Type B pancreatic cell (in vitro differentiated cells): ENCODE measurements around the gene PRKCA. TPM values are rescaled to one million over a fixed set of nuclear protein-coding genes. Genes with fewer than 3 reads are reported as not detected.

Experiments used
- DNase-seq: peaks from one replicate; pipeline ENCODE4 v3.0.0; 2021; ENCODE audit warnings: mixed read lengths; ENCODE audit not compliant: unreplicated experiment; ENCODE audit errors: extremely low spot score
- H3K27ac Mint-ChIP-seq: 2 replicates; pipeline ENCODE4 v1.8.0; 2021; ENCODE audit warnings: mild to moderate bottlenecking, mixed read lengths
- H3K27me3 Mint-ChIP-seq: 2 replicates; pipeline ENCODE4 v1.8.0; 2021; ENCODE audit warnings: mixed read lengths
- H3K36me3 Mint-ChIP-seq: 2 replicates; pipeline ENCODE4 v1.8.0; 2021; ENCODE audit warnings: mixed read lengths
- H3K4me1 Mint-ChIP-seq: one replicate; pipeline ENCODE4 v1.8.0; 2021; ENCODE audit warnings: mixed read lengths; ENCODE audit not compliant: unreplicated experiment
- H3K4me3 Mint-ChIP-seq: 2 replicates; pipeline ENCODE4 v1.8.0; 2021; ENCODE audit warnings: mild to moderate bottlenecking, mixed read lengths
- H3K9me3 Mint-ChIP-seq: 2 replicates; pipeline ENCODE4 v1.8.0; 2021; ENCODE audit warnings: mixed read lengths
- total RNA-seq: library from RNA; stranded (reverse); gene quantifications from 2 replicates; pipeline ENCODE4 v1.2.1, GENCODE V29; 2021; ENCODE audit warnings: low replicate concordance
- TF ChIP-seq, protein P1 (sequence below): fragments of 200-600 bp; sonication (generic); conservative IDR thresholded peaks from 2 replicates; pipeline ENCODE4 v1.5.0; 2021; ENCODE audit warnings: antibody characterized with exemption, mild to moderate bottlenecking

The PRKCA gene
- total RNA-seq, 1 donor from 2014 or later, result 16.1 TPM

DNA sequence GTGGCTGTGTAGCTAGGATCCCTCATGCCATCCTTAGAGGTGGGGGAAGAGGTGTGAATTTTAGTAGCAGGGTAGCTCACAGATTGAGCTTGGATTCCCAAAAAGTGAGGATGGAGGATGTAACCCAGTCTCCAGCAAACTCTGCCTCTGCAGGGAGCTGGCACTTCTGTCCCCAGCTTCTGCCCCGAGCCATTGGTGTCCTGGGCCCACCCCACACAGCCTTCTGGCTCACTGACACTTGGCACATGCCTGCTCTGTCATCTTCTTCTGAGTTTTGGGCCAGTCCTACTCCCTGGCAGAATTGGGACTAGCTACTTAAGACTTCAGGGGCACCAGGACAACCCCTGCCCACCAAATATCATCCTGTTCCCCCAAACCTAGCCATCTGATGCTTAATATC, 534.8 kb downstream of the PRKCA start:
- no peak overlapping the region for H3K27ac Mint-ChIP-seq
- peaks cover 64% of the 10 kb centered on the region for H3K27me3 Mint-ChIP-seq
- DNase-seq, result no peak
- no peaks in the 10 kb centered on the region for H3K36me3 Mint-ChIP-seq
- H3K9me3 Mint-ChIP-seq, result no peaks in the 10 kb centered on the region
- no peaks in the 10 kb centered on the region for H3K4me1 Mint-ChIP-seq
- no peak overlapping the region for H3K4me3 Mint-ChIP-seq
- TF ChIP-seq, protein P1, sequence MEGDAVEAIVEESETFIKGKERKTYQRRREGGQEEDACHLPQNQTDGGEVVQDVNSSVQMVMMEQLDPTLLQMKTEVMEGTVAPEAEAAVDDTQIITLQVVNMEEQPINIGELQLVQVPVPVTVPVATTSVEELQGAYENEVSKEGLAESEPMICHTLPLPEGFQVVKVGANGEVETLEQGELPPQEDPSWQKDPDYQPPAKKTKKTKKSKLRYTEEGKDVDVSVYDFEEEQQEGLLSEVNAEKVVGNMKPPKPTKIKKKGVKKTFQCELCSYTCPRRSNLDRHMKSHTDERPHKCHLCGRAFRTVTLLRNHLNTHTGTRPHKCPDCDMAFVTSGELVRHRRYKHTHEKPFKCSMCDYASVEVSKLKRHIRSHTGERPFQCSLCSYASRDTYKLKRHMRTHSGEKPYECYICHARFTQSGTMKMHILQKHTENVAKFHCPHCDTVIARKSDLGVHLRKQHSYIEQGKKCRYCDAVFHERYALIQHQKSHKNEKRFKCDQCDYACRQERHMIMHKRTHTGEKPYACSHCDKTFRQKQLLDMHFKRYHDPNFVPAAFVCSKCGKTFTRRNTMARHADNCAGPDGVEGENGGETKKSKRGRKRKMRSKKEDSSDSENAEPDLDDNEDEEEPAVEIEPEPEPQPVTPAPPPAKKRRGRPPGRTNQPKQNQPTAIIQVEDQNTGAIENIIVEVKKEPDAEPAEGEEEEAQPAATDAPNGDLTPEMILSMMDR, result no peak

DNA sequence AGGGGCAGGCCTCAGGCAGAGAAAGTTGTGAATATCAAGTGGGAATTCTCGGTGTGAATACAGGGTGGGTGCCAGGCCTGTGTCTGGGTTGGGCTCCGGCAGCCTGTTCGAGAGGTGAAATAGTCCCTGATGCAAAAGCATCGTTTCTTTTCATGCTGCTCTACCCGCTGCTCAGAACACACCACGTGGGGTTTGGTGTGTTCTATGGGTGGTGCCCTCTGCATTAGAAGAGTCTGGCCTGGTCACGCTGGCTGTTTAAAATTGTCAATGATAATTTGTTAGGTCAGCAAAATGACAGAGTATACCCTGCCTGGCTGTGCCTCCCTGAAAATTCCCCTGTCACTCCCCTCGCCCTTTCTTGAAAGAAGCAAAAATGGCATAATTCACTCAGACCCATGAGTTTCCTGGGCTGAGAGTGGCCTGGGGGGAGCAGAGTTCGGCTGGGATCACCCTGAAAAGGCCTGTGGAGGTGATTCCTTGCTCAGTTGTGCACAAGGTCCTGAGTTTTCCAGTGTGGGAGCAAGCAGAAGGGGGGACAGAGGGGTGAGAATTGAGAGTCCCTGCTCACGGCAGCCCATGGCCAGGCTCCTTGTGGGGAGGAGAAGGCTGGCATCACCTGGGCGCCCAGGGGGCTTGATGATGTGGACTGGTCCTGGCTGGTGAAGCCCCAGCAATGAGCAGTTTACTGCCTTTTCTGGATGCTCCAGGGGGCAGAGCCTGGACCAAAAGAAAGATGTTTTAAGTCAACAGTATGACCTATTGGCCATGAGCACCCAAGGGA, 535.7 kb downstream of the PRKCA start:
- Mint-ChIP-seq H3K27ac (no peak overlapping the region), H3K27me3 (peaks cover 60% of the 10 kb centered on the region), H3K36me3 (no peaks in the 10 kb centered on the region), H3K9me3 (no peaks in the 10 kb centered on the region), H3K4me1 (no peaks in the 10 kb centered on the region), H3K4me3 (no peak overlapping the region)
- no peak for DNase-seq
- TF ChIP-seq, protein P1, result no peak

DNA sequence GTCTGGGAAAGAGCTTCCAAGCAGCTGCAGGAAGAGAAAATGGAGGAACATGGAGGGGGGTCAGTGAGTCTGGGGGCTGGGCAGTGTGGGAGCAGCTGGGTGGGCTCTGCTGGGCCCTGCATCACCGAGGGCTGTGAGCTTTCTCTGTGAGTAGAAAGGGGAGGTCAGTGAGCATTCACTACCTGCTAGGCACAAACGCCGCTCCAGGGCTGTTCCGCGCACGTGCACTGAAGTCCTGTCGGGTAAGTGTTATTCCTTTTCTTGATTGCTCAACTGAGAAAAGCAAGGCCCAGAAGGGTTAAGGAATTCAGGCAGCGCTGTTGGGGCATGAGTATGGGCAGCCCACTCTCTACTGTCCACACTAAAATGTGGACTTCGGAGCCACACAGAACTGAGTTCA, 537.2 kb downstream of the PRKCA start:
- Mint-ChIP-seq H3K4me1 (no peaks in the 10 kb centered on the region), H3K9me3 (no peaks in the 10 kb centered on the region), H3K36me3 (no peaks in the 10 kb centered on the region), H3K4me3 (no peak overlapping the region), H3K27me3 (peaks cover 48% of the 10 kb centered on the region), H3K27ac (no peak overlapping the region)
- TF ChIP-seq, protein P1, result no peak
- DNase-seq, result no peak

DNA sequence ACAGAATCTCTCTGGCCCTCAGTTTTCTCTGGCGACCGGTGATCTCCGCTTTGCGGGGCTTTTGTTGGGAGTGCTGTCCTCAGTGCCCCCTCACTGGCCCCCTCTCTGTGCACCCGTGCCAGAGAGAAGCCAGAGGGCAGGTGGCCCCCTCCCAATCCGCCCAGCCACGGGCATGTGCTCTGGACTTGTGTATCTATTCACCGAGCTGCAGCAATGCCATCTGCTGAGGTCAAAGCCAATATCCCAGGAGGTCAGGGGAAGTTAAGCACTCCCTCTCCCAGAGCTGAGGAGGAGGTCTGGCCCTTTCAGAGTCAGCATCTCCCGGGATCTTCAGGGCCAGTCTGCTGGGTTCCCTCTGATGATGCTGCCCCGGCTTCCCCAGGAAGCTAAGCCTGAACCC, 537.6 kb downstream of the PRKCA start:
- Mint-ChIP-seq H3K27me3 (peaks cover 46% of the 10 kb centered on the region), H3K36me3 (no peaks in the 10 kb centered on the region), H3K4me3 (no peak overlapping the region), H3K9me3 (no peaks in the 10 kb centered on the region), H3K4me1 (no peaks in the 10 kb centered on the region), H3K27ac (no peak overlapping the region)
- no peak for DNase-seq
- TF ChIP-seq, protein P1, result no peak

DNA sequence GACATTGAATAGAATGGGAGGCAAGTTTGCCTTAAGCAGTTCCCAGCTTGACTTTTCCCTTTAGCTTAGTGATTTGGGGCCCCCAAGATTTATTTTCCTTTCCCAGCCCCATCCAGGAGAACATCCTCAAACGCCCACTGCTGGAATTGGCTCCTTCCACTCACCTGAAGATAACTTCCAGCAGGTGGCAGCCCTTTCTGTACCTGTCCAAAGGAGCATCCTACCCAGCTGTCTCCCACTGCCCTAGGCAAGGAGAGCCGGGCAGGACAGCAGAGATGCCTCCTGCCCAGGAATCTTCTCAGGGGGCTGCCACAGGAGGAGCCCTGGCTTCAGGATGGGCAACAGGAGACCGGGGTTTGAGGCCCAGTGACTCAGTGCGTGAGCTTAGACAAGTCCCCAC, 538.9 kb downstream of the PRKCA start:
- no peak for DNase-seq
- no peaks in the 10 kb centered on the region for H3K36me3 Mint-ChIP-seq
- H3K27ac Mint-ChIP-seq, result no peak overlapping the region
- H3K4me1 Mint-ChIP-seq, result no peaks in the 10 kb centered on the region
- TF ChIP-seq, protein P1, result no peak
- H3K4me3 Mint-ChIP-seq, result no peak overlapping the region
- H3K27me3 Mint-ChIP-seq, result peaks cover 35% of the 10 kb centered on the region
- H3K9me3 Mint-ChIP-seq, result no peaks in the 10 kb centered on the region
